Pancreas (tissue), 10 donors: ENCODE data around the gene UBA7. TPM values are rescaled to one million over a fixed set of nuclear protein-coding genes. Genes with fewer than 3 reads are reported as not detected.

Experiments
- ATAC-seq, 4 donors: fragments of 200-7000 bp; cut with Tn5 transposase; one replicate each; pipeline versions ENCODE4 v1.8.0 to v1.9.1; 2020; ENCODE audit warnings: mild to moderate bottlenecking in 4 of 4, moderate library complexity in 4 of 4
- DNase-seq, 6 donors: peaks; one replicate each; pipeline ENCODE4 v3.0.0-alpha.2; 2020
- FAIRE-seq: peaks from 2 replicates; lab custom pipeline; 2012; peaks lifted over from hg19 to GRCh38; lab: Jason Lieb, UNC
- H3K27ac ChIP-seq, 4 donors: fragments of 200-600 bp; sonication (generic); 1 replicate in 3 of 4; 2 replicates in 1 of 4; pipeline versions ENCODE4 v1.5.0 to v1.8.0; 2020
- H3K27me3 ChIP-seq, 4 donors: fragments of 200-600 bp; one replicate each; pipeline ENCODE4 v1.8.0; 2021
- H3K36me3 ChIP-seq, 3 donors: fragments of 200-600 bp; sonication (generic) in 1 of 3; one replicate each; pipeline versions ENCODE4 v1.5.0 to v1.8.0; 2020 to 2021
- H3K4me1 ChIP-seq, 3 donors: fragments of 200-600 bp; one replicate each; pipeline ENCODE4 v1.8.0; 2021
- H3K4me3 ChIP-seq, 4 donors: fragments of 200-600 bp; sonication (generic) in 2 of 4; one replicate each; pipeline versions ENCODE4 v1.5.0 to v1.8.0; 2020 to 2021
- H3K9me3 ChIP-seq, 4 donors: fragments of 200-600 bp; one replicate each; pipeline ENCODE4 v1.8.0; 2021
- WGBS, 2 donors: extraction: QIAGEN DNeasy Blood & Tissue Kit; methylation state at CpG; one replicate each; pipeline ENCODE4 v1.1.7; 2013; 5-methylcytosine and 5-hydroxymethylcytosine counted together
- intact Hi-C, 3 donors: fragments of 100-400 bp; cut with DNase I; formaldehyde crosslinking; loops; one replicate each; pipeline versions ENCODE4 v1.11.1 to v1.14.2; 2022
- polyA plus RNA-seq, 2 donors: library from polyadenylated mRNA; stranded (reverse); fragments of 200-250 nt; gene quantifications; one replicate each; pipeline ENCODE4 v1.2.3, GENCODE V29; 2013
- total RNA-seq, 6 donors: library from RNA; stranded (reverse); fragmentation: NEBNext Ultra II Directional in 4 of 6; extraction: Animal tissue kit (Norgen Biotek cat#: 25700) in 4 of 6; gene quantifications; one replicate each; pipeline versions ENCODE4 v1.2.1 to v1.2.4, GENCODE V29; 2021 to 2023
- TF ChIP-seq, protein P1 (sequence below), 4 donors: fragments of 200-600 bp; sonication (generic) in 3 of 4; IDR thresholded peaks; one replicate each; pipeline versions ENCODE4 v1.5.0 to v1.8.0; 2021; ENCODE audit warnings: antibody characterized with exemption in 4 of 4
- donor health status: healthy with polysubstance abuse.
- donor health status: DM: no; HTN: no; CAD: no; lungs with moderate emphysema.
- donor health status: DM: no; HTN: no; CAD: no.
- donor health status: control.
- donor health status: control.
- donor health status: Bipolar disorder and iron deficiency.
- donor health status: DM: yes; HTN: yes; CAD: no.
- donor health status: DM: no; HTN: no; CAD: no.
- donor health status: DM: no; HTN: no; CAD: no.
- donor health status: DM: yes; HTN: yes; CAD: no.

The UBA7 gene, protein sequence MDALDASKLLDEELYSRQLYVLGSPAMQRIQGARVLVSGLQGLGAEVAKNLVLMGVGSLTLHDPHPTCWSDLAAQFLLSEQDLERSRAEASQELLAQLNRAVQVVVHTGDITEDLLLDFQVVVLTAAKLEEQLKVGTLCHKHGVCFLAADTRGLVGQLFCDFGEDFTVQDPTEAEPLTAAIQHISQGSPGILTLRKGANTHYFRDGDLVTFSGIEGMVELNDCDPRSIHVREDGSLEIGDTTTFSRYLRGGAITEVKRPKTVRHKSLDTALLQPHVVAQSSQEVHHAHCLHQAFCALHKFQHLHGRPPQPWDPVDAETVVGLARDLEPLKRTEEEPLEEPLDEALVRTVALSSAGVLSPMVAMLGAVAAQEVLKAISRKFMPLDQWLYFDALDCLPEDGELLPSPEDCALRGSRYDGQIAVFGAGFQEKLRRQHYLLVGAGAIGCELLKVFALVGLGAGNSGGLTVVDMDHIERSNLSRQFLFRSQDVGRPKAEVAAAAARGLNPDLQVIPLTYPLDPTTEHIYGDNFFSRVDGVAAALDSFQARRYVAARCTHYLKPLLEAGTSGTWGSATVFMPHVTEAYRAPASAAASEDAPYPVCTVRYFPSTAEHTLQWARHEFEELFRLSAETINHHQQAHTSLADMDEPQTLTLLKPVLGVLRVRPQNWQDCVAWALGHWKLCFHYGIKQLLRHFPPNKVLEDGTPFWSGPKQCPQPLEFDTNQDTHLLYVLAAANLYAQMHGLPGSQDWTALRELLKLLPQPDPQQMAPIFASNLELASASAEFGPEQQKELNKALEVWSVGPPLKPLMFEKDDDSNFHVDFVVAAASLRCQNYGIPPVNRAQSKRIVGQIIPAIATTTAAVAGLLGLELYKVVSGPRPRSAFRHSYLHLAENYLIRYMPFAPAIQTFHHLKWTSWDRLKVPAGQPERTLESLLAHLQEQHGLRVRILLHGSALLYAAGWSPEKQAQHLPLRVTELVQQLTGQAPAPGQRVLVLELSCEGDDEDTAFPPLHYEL
- 10 to 100 TPM; 17.7 to 63.9 (median 28.8) TPM for total RNA-seq
- polyA plus RNA-seq, result 10 to 100 TPM; 72.9 to 86.2 TPM

DNA sequence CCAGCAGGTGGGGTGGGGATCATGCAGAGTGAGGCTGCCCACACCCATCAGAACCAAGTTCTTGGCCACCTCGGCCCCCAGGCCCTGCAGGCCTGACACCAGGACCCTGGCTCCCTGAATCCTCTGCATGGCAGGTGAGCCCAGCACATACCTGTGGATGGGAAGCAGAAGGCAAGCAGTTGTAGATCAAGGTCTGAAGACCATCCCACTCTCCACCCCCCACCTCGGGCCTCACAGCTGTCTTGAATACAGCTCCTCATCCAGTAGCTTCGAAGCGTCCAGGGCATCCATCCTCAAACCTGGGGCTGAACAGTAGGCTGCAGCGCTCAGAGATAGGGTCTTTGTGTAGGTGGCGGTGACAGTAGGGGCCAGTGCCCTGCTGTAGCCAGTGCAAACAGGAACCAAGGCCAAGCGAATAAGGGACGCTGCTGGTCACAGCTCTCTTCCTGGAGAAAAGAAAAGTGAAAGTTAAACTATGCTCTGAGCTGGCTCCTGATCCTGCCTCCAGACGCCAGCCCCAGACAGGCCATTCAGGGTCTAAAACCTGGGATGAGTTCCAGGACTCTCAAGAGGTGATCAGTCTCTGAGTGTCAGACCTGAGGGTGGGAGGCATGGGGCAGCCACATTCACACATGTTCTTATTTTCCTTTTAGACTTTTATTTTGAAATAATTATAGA lies at the start of gene UBA7:
Gene UBA7, minus strand, starts transcription at position 457 of the 678 bp plus-strand sequence. Its CDS starts 166 bp downstream, at position 291.
- no peaks in the 10 kb centered on the region for H3K36me3 ChIP-seq
- FAIRE-seq (peak; percentile 5), DNase-seq (peak in 4 of 6 donors; percentile 57 to 64 (median 61)), ATAC-seq (peak; percentile 80 to 98 (median 96))
- no peaks in the 10 kb centered on the region for H3K9me3 ChIP-seq
- no peaks in the 10 kb centered on the region for H3K27me3 ChIP-seq
- intact Hi-C loops, result no loop called here
- peaks cover 0 to 9% (median 0%) of the 10 kb centered on the region in 3 donors for H3K4me1 ChIP-seq
- WGBS, 2 donors, result 18 to 22% methylated on average over 9 of the region's 9 CpGs
- peak within 1 kb of the TSS; percentile 5 to 76 (median 64) for H3K27ac ChIP-seq
- TF ChIP-seq, protein P1, sequence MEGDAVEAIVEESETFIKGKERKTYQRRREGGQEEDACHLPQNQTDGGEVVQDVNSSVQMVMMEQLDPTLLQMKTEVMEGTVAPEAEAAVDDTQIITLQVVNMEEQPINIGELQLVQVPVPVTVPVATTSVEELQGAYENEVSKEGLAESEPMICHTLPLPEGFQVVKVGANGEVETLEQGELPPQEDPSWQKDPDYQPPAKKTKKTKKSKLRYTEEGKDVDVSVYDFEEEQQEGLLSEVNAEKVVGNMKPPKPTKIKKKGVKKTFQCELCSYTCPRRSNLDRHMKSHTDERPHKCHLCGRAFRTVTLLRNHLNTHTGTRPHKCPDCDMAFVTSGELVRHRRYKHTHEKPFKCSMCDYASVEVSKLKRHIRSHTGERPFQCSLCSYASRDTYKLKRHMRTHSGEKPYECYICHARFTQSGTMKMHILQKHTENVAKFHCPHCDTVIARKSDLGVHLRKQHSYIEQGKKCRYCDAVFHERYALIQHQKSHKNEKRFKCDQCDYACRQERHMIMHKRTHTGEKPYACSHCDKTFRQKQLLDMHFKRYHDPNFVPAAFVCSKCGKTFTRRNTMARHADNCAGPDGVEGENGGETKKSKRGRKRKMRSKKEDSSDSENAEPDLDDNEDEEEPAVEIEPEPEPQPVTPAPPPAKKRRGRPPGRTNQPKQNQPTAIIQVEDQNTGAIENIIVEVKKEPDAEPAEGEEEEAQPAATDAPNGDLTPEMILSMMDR (IDR thresholded peaks at IDR 0.05), result no peak
- peak within 1 kb of the TSS; percentile 2 to 52 (median 22) for H3K4me3 ChIP-seq

DNA sequence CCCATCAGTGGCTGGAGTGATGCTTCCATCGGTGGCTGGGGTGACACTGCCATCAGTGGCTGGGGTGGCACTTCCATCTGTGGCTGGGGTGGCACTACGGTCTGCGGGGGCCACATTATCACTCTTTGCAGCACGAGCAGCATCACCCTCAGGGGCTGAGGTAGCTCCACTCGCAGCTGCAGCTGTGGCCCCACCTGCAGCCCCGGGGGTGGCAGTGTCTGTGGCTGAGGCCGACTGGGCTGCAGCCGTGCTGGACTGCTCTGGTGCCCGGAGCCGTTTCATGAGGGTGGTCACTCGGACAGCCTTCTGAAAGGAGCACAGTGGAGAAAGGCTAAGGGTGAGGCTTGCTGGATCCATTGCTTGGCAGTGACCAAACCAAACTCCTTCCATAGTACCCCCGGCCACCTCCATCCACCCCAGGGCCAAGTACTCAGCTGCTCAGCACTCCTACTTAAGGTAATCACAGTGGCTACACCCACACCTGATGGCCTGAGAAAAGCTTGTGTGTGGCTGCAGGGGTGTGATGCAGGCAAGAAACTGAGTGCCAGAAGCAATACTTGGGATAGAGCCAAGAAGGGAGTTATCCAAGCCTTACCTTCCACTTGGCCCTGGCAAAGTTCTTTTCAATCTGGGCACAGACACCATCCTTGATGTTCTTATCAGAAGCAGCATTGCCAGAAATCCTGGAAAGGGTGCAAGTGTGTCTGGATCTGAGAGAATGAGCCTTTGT lies 46.0 kb upstream of the UBA7 start:
- DNase-seq, result no peak
- no peaks in the 10 kb centered on the region for H3K9me3 ChIP-seq
- intact Hi-C loops, result no loop called here
- TF ChIP-seq, protein P1 (IDR thresholded peaks at IDR 0.05), result no peak
- H3K27me3 ChIP-seq, result no peaks in the 10 kb centered on the region
- peaks cover 0 to 5% (median 0%) of the 10 kb centered on the region in 3 donors for H3K4me1 ChIP-seq
- no peak for ATAC-seq
- WGBS, 2 donors, result 61 to 67% methylated on average over 12 of the region's 12 CpGs
- FAIRE-seq, result no peak
- no peak overlapping the region for H3K27ac ChIP-seq
- H3K36me3 ChIP-seq, result no peaks in the 10 kb centered on the region
- no peak overlapping the region for H3K4me3 ChIP-seq

DNA sequence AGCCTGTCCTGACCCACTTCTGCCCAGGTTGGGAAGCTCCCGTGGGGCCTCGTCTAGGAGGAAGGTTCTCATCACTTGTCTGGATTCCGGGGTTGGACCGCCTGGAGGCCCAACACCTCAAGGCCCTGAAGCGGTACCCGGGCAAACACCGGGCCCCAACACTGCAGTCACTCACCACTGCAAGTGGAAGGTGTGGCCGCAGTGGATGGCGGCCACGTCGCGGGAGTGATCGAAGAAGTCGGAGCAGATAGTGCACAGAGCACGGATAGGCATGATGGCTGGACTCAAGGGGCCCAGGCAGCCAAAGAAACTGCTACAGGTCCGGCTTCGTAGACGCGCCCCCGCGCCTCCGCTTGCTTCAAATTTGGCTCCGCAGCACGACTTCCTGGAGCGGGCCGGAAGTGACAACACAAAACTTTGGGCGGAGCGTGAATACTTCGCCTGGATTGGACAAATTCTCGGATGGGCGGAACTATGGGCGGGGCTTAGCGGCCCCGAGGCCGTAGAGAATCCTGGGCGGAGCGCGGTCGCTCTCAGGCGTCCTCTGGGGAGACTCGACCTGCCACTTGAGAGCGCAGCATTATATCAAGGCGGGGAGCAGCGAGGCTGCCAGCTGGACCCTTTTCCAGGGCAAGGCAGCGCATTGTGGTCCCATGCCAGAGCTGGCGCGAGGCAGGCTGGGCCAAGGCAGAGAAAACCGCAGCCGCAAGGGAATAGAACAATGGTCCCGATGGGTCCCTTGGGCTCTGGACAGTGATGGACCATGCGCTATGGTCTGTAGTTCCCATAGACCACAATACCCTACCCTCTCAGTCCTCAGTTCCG lies 42.6 kb upstream of the UBA7 start, which contains the start of gene TRAIP:
Gene TRAIP, minus strand, starts transcription at position 384 of the 825 bp plus-strand sequence. Its CDS starts 111 bp downstream, at position 273.
- FAIRE-seq (peak; percentile 88), ATAC-seq (peak; percentile 100), DNase-seq (peak; percentile 90 to 97 (median 96))
- 3% methylated on average over 52 of the region's 52 CpGs for WGBS, 2 donors
- H3K36me3 ChIP-seq, result no peaks in the 10 kb centered on the region
- H3K27me3 ChIP-seq, result no peaks in the 10 kb centered on the region
- peak within 1 kb of the TSS; percentile 38 to 73 (median 57) for H3K4me3 ChIP-seq
- H3K27ac ChIP-seq, result peak within 1 kb of the TSS; percentile 45 to 72 (median 55)
- TF ChIP-seq, protein P1 (IDR thresholded peaks at IDR 0.05), result no peak
- H3K4me1 ChIP-seq, result peaks cover 0 to 5% (median 0%) of the 10 kb centered on the region in 3 donors
- no peaks in the 10 kb centered on the region for H3K9me3 ChIP-seq
- intact Hi-C loops, result no loop called here
